ENCODE measurements around the gene C4orf54.

- TF ChIP-seq CREB5 (CRISPR knock-in tag; IDR thresholded peaks at IDR 0.05; ENCODE audit: low read depth), result no peak
- TF ChIP-seq ESRRG (CRISPR knock-in tag; IDR thresholded peaks at IDR 0.05), result no peak
- TF ChIP-seq CSDC2 (CRISPR knock-in tag; IDR thresholded peaks at IDR 0.05), result no peak
- TF ChIP-seq POU6F1 (CRISPR knock-in tag; IDR thresholded peaks at IDR 0.05; ENCODE audit: borderline replicate concordance, low read depth), result no peak
- TF ChIP-seq ZFP3 (CRISPR knock-in tag; IDR thresholded peaks at IDR 0.05), result no peak
- TF ChIP-seq ARNTL (CRISPR knock-in tag; IDR thresholded peaks at IDR 0.05; ENCODE audit: borderline replicate concordance, low read depth), result no peak
- TF ChIP-seq ZNF565 (CRISPR knock-in tag; conservative IDR thresholded peaks at IDR 0.05; ENCODE audit: low read depth), result no peak
- no peak for TF ChIP-seq OSR1 (CRISPR knock-in tag; IDR thresholded peaks at IDR 0.05)
- no peak for TF ChIP-seq CSRNP3 (CRISPR knock-in tag; IDR thresholded peaks at IDR 0.05)
- TF ChIP-seq GLIS3 (CRISPR knock-in tag; IDR thresholded peaks at IDR 0.05), result no peak
Observed at GRCh38 chr4:99647071-99647470, 10.6 kb downstream of the C4orf54 start.

All from SK-N-SH treated with all-trans-retinoic acid at 6 μM for 48 hours (cell line).